ENCODE data around the gene FER.
A peak's percentile ranks its signal among the peaks of the same experiment; 100 is the strongest.

Gene FER

GRCh38 chr5:108730617-108731340 is 16.9 kb upstream of the FER start:
- peaks cover 61% of the 10 kb centered on the region for H3K27me3 Mint-ChIP-seq
- H3K9me3 Mint-ChIP-seq, result no peaks in the 10 kb centered on the region
- no peaks in the 10 kb centered on the region for H3K36me3 Mint-ChIP-seq
- no peak overlapping the region for H3K4me3 Mint-ChIP-seq
- peaks cover 23% of the 10 kb centered on the region for H3K4me1 Mint-ChIP-seq
- H3K27ac Mint-ChIP-seq, result no peak overlapping the region
- CTCF ChIA-PET, result no interaction called here
- DNase-seq, result no peak

- Mint-ChIP-seq H3K9me3 (no peaks in the 10 kb centered on the region), H3K27ac (no peak overlapping the region), H3K4me3 (no peak overlapping the region), H3K27me3 (peaks cover 23% of the 10 kb centered on the region), H3K4me1 (no peaks in the 10 kb centered on the region), H3K36me3 (no peaks in the 10 kb centered on the region)
- CTCF ChIA-PET, result no interaction called here
- no peak for DNase-seq
Observed at GRCh38 chr5:108735790-108736189, 11.9 kb upstream of the FER start.

GRCh38 chr5:108736855-108737254 is 10.8 kb upstream of the FER start:
- H3K27ac Mint-ChIP-seq, result no peak overlapping the region
- DNase-seq, result no peak
- no peak overlapping the region for H3K4me3 Mint-ChIP-seq
- CTCF ChIA-PET, result no interaction called here
- no peaks in the 10 kb centered on the region for H3K4me1 Mint-ChIP-seq
- H3K9me3 Mint-ChIP-seq, result no peaks in the 10 kb centered on the region
- H3K27me3 Mint-ChIP-seq, result peaks cover 21% of the 10 kb centered on the region
- no peaks in the 10 kb centered on the region for H3K36me3 Mint-ChIP-seq

GRCh38 chr5:108739376-108739775 is 8.3 kb upstream of the FER start:
- no peaks in the 10 kb centered on the region for H3K9me3 Mint-ChIP-seq
- CTCF ChIA-PET, result no interaction called here
- no peaks in the 10 kb centered on the region for H3K36me3 Mint-ChIP-seq
- H3K27me3 Mint-ChIP-seq, result peaks cover 16% of the 10 kb centered on the region
- no peaks in the 10 kb centered on the region for H3K4me1 Mint-ChIP-seq
- H3K4me3 Mint-ChIP-seq, result no peak overlapping the region
- no peak overlapping the region for H3K27ac Mint-ChIP-seq
- DNase-seq, result no peak

GRCh38 chr5:108739906-108740305 is 7.8 kb upstream of the FER start:
- Mint-ChIP-seq H3K9me3 (no peaks in the 10 kb centered on the region), H3K27me3 (peaks cover 18% of the 10 kb centered on the region), H3K27ac (no peak overlapping the region), H3K4me1 (no peaks in the 10 kb centered on the region), H3K4me3 (no peak overlapping the region), H3K36me3 (no peaks in the 10 kb centered on the region)
- CTCF ChIA-PET, result no interaction called here
- DNase-seq, result no peak

- no peaks in the 10 kb centered on the region for H3K9me3 Mint-ChIP-seq
- H3K27me3 Mint-ChIP-seq, result peaks cover 23% of the 10 kb centered on the region
- H3K36me3 Mint-ChIP-seq, result no peaks in the 10 kb centered on the region
- H3K4me1 Mint-ChIP-seq, result peaks cover 7% of the 10 kb centered on the region
- no peak overlapping the region for H3K27ac Mint-ChIP-seq
- CTCF ChIA-PET, result no interaction called here
- H3K4me3 Mint-ChIP-seq, result no peak overlapping the region
- no peak for DNase-seq
Observed at GRCh38 chr5:108743319-108743718, 4.4 kb upstream of the FER start.

GRCh38 chr5:108743846-108744245 is 3.9 kb upstream of the FER start:
- H3K36me3 Mint-ChIP-seq, result no peaks in the 10 kb centered on the region
- CTCF ChIA-PET, result no interaction called here
- H3K9me3 Mint-ChIP-seq, result no peaks in the 10 kb centered on the region
- DNase-seq, result no peak
- no peak overlapping the region for H3K4me3 Mint-ChIP-seq
- H3K4me1 Mint-ChIP-seq, result peaks cover 7% of the 10 kb centered on the region
- no peak overlapping the region for H3K27ac Mint-ChIP-seq
- peaks cover 29% of the 10 kb centered on the region for H3K27me3 Mint-ChIP-seq

- peaks cover 13% of the 10 kb centered on the region for H3K4me1 Mint-ChIP-seq
- peak overlapping the region; percentile 98 for H3K4me3 Mint-ChIP-seq
- no peak overlapping the region for H3K27ac Mint-ChIP-seq
- CTCF ChIA-PET, result no interaction called here
- H3K27me3 Mint-ChIP-seq, result peaks cover 49% of the 10 kb centered on the region
- no peak for DNase-seq
- no peaks in the 10 kb centered on the region for H3K36me3 Mint-ChIP-seq
- no peaks in the 10 kb centered on the region for H3K9me3 Mint-ChIP-seq
Observed at GRCh38 chr5:108747111-108747773, 455 bp upstream of the FER start.

GRCh38 chr5:108748401-108749127 is 867 bp downstream of the FER start:
- no peaks in the 10 kb centered on the region for H3K36me3 Mint-ChIP-seq
- peaks cover 51% of the 10 kb centered on the region for H3K27me3 Mint-ChIP-seq
- CTCF ChIA-PET, result no interaction called here
- peak overlapping the region; percentile 76 for H3K27ac Mint-ChIP-seq
- H3K9me3 Mint-ChIP-seq, result no peaks in the 10 kb centered on the region
- H3K4me1 Mint-ChIP-seq, result peaks cover 13% of the 10 kb centered on the region
- H3K4me3 Mint-ChIP-seq, result peak overlapping the region; percentile 98
- DNase-seq, result peak; percentile 98

GRCh38 chr5:108749128-108749861 is 1.6 kb downstream of the FER start:
- peak overlapping the region; percentile 98 for H3K4me3 Mint-ChIP-seq

GRCh38 chr5:108753331-108753730 is 5.6 kb downstream of the FER start:
- Mint-ChIP-seq H3K4me1 (peaks cover 6% of the 10 kb centered on the region), H3K36me3 (no peaks in the 10 kb centered on the region), H3K27me3 (peaks cover 28% of the 10 kb centered on the region), H3K27ac (no peak overlapping the region), H3K9me3 (no peaks in the 10 kb centered on the region), H3K4me3 (no peak overlapping the region)
- no peak for DNase-seq
- CTCF ChIA-PET, result no interaction called here

More at GRCh38 chr5:108749128-108749861, 1.6 kb downstream of the FER start:
- H3K4me1 Mint-ChIP-seq, result peaks cover 13% of the 10 kb centered on the region
- H3K36me3 Mint-ChIP-seq, result no peaks in the 10 kb centered on the region
- H3K27ac Mint-ChIP-seq, result peak overlapping the region; percentile 68
- DNase-seq, result no peak
- CTCF ChIA-PET, result interaction anchor here (1.0 kb wide), 1 partner anchor 20 kb away, joined by 3 read pairs; no protein-coding TSS in a partner anchor
- no peaks in the 10 kb centered on the region for H3K9me3 Mint-ChIP-seq
- H3K27me3 Mint-ChIP-seq, result peaks cover 45% of the 10 kb centered on the region

- DNase-seq, result no peak
- peaks cover 22% of the 10 kb centered on the region for H3K27me3 Mint-ChIP-seq
- no peak overlapping the region for H3K27ac Mint-ChIP-seq
- no peak overlapping the region for H3K4me3 Mint-ChIP-seq
- peaks cover 6% of the 10 kb centered on the region for H3K4me1 Mint-ChIP-seq
- CTCF ChIA-PET, result no interaction called here
- no peaks in the 10 kb centered on the region for H3K36me3 Mint-ChIP-seq
- no peaks in the 10 kb centered on the region for H3K9me3 Mint-ChIP-seq
Observed at GRCh38 chr5:108753877-108754276, 6.2 kb downstream of the FER start.

- Mint-ChIP-seq H3K4me1 (peaks cover 24% of the 10 kb centered on the region), H3K27ac (peak overlapping the region; percentile 1), H3K9me3 (no peaks in the 10 kb centered on the region), H3K4me3 (no peak overlapping the region), H3K27me3 (no peaks in the 10 kb centered on the region), H3K36me3 (no peaks in the 10 kb centered on the region)
- no peak for DNase-seq
- CTCF ChIA-PET, result no interaction called here
Observed at GRCh38 chr5:108760512-108760911, 12.8 kb downstream of the FER start.

- Mint-ChIP-seq H3K27me3 (no peaks in the 10 kb centered on the region), H3K36me3 (no peaks in the 10 kb centered on the region), H3K27ac (no peak overlapping the region)
Observed at GRCh38 chr5:108762660-108763059, 15.0 kb downstream of the FER start.

More at GRCh38 chr5:108762660-108763059, 15.0 kb downstream of the FER start:
- no peak for DNase-seq
- Mint-ChIP-seq H3K4me3 (no peak overlapping the region), H3K4me1 (peaks cover 24% of the 10 kb centered on the region), H3K9me3 (no peaks in the 10 kb centered on the region)
- CTCF ChIA-PET, result interaction anchor here (0.8 kb wide), 1 partner anchor 18 kb away, joined by 3 read pairs; no protein-coding TSS in a partner anchor

All from activated naive CD4-positive, alpha-beta T cell treated with anti-CD3 and anti-CD28 coated beads, Interleukin-2, amount 10 ng/mL, durations not matched to agents 7 days and 5 days (primary cell).